Stimulated activated CD4-positive, alpha-beta T cell treated with anti-CD3 and anti-CD28 coated beads, Interleukin-2, amount 100 ng/mL, for 24 hours (primary cell): ENCODE results near the gene C9orf85.

Experiments used
- DNase-seq, 2 donors: peaks; one replicate each; pipeline ENCODE4 v3.0.0-alpha.2; 2020

Gene C9orf85

DNA sequence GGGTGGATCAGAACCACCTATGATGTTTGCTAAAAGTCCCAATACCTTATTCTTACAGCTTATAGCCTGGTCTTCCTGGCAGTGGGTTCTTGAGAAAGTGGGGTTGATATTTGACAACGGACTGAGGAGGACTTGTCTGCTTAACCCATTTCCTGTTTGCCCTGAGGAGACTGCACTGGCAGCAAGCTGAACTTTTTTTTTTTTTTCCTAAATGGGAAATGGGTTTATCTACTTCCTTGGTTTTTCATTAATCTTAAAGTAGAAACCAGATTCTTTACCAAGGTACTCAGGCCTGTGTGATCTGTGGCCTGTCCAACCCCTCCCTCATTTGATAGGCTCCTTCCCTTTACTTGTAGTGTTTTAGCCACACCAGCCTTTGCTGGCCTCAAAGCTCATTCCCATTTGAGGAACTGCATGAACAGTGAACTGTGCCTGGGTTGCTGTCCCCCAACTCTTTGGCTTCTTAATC is 101.9 kb downstream of the C9orf85 start:
- no peak for DNase-seq

DNA sequence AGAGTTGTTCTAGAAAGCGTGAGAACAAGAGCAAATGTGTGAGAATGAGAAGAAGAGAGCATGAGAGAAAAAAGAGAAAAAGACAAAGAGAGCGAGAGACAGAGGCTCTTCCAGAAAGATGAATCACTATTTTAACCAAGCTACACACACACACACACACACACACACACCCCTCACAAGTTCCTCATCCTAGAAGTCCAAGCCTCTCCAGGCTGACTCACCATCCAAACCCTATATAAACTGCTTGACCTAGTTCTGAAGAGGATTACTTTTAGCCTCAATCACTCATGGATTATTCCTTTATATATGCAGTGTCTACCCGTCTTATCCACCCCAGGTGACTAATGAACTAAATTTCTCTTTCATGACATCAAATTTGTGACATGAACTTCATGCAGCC is 111.4 kb downstream of the C9orf85 start:
- no peak for DNase-seq
